Measurements from ENCODE around the gene C2CD4C. TPM values are rescaled to one million over a fixed set of nuclear protein-coding genes. Genes with fewer than 3 reads are reported as not detected.

The C2CD4C gene
- total RNA-seq, 1 experiment from 2014 or later = 0.12 TPM

DNA sequence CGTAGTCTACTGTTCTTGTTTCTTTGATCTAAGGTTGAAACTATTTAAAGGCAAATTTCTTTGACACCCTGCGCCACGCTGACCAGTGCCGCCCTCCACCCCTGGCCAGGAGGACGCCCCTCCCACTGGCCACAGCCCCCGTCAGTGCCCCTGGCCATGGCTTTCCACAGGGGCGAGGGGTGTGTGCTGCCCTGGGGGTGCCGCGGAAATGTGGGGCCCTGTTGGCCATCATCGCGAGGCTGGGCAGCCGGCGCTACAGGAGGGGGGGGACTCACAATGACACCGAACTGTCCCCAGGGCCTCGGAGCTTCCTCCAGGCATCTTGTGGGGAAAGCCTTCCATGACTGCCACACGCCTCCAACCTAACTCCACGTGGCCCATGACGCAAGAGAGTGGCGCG is 41.0 kb upstream of the C2CD4C start:
- Mint-ChIP-seq H3K27ac (ENCODE audit: unreplicated experiment) (no peak overlapping the region), H3K27me3 (ENCODE audit: unreplicated experiment) (no peaks in the 10 kb centered on the region), H3K4me3 (ENCODE audit: low read depth, unreplicated experiment) (no peak overlapping the region), H3K9me3 (ENCODE audit: low read depth, unreplicated experiment) (no peaks in the 10 kb centered on the region), H3K36me3 (ENCODE audit: insufficient read depth, unreplicated experiment) (no peaks in the 10 kb centered on the region), H3K4me1 (ENCODE audit: low read depth, unreplicated experiment) (no peaks in the 10 kb centered on the region)
- no peak for DNase-seq
- CTCF ChIA-PET = no interaction called here
- intact Hi-C loops (cut with micrococcal nuclease; ENCODE audit: unreplicated experiment) = no loop called here
- no TSS peak for BruUV-seq (replicated peaks)
- TF ChIP-seq, protein P1, sequence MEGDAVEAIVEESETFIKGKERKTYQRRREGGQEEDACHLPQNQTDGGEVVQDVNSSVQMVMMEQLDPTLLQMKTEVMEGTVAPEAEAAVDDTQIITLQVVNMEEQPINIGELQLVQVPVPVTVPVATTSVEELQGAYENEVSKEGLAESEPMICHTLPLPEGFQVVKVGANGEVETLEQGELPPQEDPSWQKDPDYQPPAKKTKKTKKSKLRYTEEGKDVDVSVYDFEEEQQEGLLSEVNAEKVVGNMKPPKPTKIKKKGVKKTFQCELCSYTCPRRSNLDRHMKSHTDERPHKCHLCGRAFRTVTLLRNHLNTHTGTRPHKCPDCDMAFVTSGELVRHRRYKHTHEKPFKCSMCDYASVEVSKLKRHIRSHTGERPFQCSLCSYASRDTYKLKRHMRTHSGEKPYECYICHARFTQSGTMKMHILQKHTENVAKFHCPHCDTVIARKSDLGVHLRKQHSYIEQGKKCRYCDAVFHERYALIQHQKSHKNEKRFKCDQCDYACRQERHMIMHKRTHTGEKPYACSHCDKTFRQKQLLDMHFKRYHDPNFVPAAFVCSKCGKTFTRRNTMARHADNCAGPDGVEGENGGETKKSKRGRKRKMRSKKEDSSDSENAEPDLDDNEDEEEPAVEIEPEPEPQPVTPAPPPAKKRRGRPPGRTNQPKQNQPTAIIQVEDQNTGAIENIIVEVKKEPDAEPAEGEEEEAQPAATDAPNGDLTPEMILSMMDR (IDR thresholded peaks at IDR 0.05; ENCODE audit: unreplicated experiment) = no peak

GRCh38 chr19:447816-448560 is 39.0 kb upstream of the C2CD4C start:
- no peaks in the 10 kb centered on the region for H3K36me3 Mint-ChIP-seq (ENCODE audit: insufficient read depth, unreplicated experiment)
- no TSS peak for BruUV-seq (replicated peaks)
- no peaks in the 10 kb centered on the region for H3K27me3 Mint-ChIP-seq (ENCODE audit: unreplicated experiment)
- intact Hi-C loops (cut with micrococcal nuclease; ENCODE audit: unreplicated experiment) = no loop called here
- CTCF ChIA-PET = no interaction called here
- TF ChIP-seq, protein P1 (IDR thresholded peaks at IDR 0.05; ENCODE audit: unreplicated experiment) = no peak
- no peaks in the 10 kb centered on the region for H3K4me1 Mint-ChIP-seq (ENCODE audit: low read depth, unreplicated experiment)
- H3K4me3 Mint-ChIP-seq (ENCODE audit: low read depth, unreplicated experiment) = no peak overlapping the region
- no peak overlapping the region for H3K27ac Mint-ChIP-seq (ENCODE audit: unreplicated experiment)
- no peak for DNase-seq
- no peaks in the 10 kb centered on the region for H3K9me3 Mint-ChIP-seq (ENCODE audit: low read depth, unreplicated experiment)

DNA sequence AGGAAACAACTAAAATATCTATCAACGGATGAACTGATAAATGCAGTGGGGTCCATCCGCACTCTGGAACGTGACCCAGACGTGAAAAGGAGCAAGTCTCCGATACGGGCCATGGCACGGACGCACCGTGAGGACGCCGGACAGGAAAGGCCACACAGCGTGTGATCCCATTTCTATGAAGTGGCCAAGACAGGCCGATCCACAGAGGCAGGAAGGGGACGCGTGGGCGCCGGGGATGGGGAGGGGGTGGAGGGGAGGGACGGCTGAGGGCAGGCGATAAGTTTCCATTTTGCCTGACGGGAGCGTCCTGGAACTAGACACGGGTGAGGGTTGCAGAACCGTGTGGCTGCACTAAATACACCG is 38.1 kb upstream of the C2CD4C start:
- no peak for DNase-seq
- TF ChIP-seq, protein P1 (IDR thresholded peaks at IDR 0.05; ENCODE audit: unreplicated experiment) = no peak
- intact Hi-C loops (cut with micrococcal nuclease; ENCODE audit: unreplicated experiment) = no loop called here
- CTCF ChIA-PET = no interaction called here
- BruUV-seq (replicated peaks) = no TSS peak
- H3K4me1 Mint-ChIP-seq (ENCODE audit: low read depth, unreplicated experiment) = no peaks in the 10 kb centered on the region
- no peaks in the 10 kb centered on the region for H3K27me3 Mint-ChIP-seq (ENCODE audit: unreplicated experiment)
- no peaks in the 10 kb centered on the region for H3K36me3 Mint-ChIP-seq (ENCODE audit: insufficient read depth, unreplicated experiment)
- H3K4me3 Mint-ChIP-seq (ENCODE audit: low read depth, unreplicated experiment) = no peak overlapping the region
- no peak overlapping the region for H3K27ac Mint-ChIP-seq (ENCODE audit: unreplicated experiment)
- H3K9me3 Mint-ChIP-seq (ENCODE audit: low read depth, unreplicated experiment) = peaks cover under 1% of the 10 kb centered on the region

GRCh38 chr19:444677-445210 is 35.8 kb upstream of the C2CD4C start:
- intact Hi-C loops (cut with micrococcal nuclease; ENCODE audit: unreplicated experiment) = no loop called here
- CTCF ChIA-PET = no interaction called here
- no TSS peak for BruUV-seq (replicated peaks)
- H3K4me1 Mint-ChIP-seq (ENCODE audit: low read depth, unreplicated experiment) = no peaks in the 10 kb centered on the region
- TF ChIP-seq, protein P1 (IDR thresholded peaks at IDR 0.05; ENCODE audit: unreplicated experiment) = no peak
- no peaks in the 10 kb centered on the region for H3K36me3 Mint-ChIP-seq (ENCODE audit: insufficient read depth, unreplicated experiment)
- no peaks in the 10 kb centered on the region for H3K27me3 Mint-ChIP-seq (ENCODE audit: unreplicated experiment)
- H3K4me3 Mint-ChIP-seq (ENCODE audit: low read depth, unreplicated experiment) = no peak overlapping the region
- H3K9me3 Mint-ChIP-seq (ENCODE audit: low read depth, unreplicated experiment) = peaks cover 4% of the 10 kb centered on the region
- H3K27ac Mint-ChIP-seq (ENCODE audit: unreplicated experiment) = no peak overlapping the region
- DNase-seq = no peak

Data from Calu3 (cell line).